Hepatocyte (in vitro differentiated cells): ENCODE data around the gene AP5Z1. TPM values are rescaled to one million over a fixed set of nuclear protein-coding genes. Genes with fewer than 3 reads are reported as not detected.

ENCODE experiments used
- DNase-seq: peaks from one replicate; pipeline ENCODE4 v3.0.0-alpha.2; 2016; ENCODE audit warnings: low spot score
- H2AFZ ChIP-seq: fragments of 200-600 bp; sonication (generic); 2 replicates; pipeline ENCODE4 v1.6.0; 2016; ENCODE audit warnings: antibody characterized with exemption, mild to moderate bottlenecking
- H3K27ac ChIP-seq: fragments of 200-600 bp; sonication (generic); 2 replicates; pipeline ENCODE4 v1.5.1; 2016; ENCODE audit warnings: mild to moderate bottlenecking
- H3K27me3 ChIP-seq: fragments of 200-600 bp; sonication (generic); 2 replicates; pipeline ENCODE4 v1.6.1; 2016
- H3K36me3 ChIP-seq: fragments of 200-600 bp; sonication (generic); replicated peaks from 2 replicates; pipeline ENCODE4 v1.5.1; 2016; ENCODE audit warnings: low read depth; ENCODE audit not compliant: insufficient read depth
- H3K4me1 ChIP-seq: fragments of 200-600 bp; sonication (generic); 2 replicates; pipeline ENCODE4 v1.5.1; 2016; ENCODE audit warnings: mild to moderate bottlenecking, moderate library complexity; ENCODE audit not compliant: insufficient read depth
- H3K4me2 ChIP-seq: fragments of 200-600 bp; sonication (generic); 2 replicates; pipeline ENCODE4 v1.6.0; 2016
- H3K4me3 ChIP-seq: fragments of 200-600 bp; sonication (generic); 2 replicates; pipeline ENCODE4 v1.5.1; 2016; ENCODE audit warnings: mild to moderate bottlenecking
- H3K79me2 ChIP-seq: fragments of 200-600 bp; sonication (generic); 2 replicates; pipeline ENCODE4 v1.6.0; 2017; ENCODE audit warnings: mild to moderate bottlenecking
- H3K9me2 ChIP-seq: fragments of 200-600 bp; sonication (generic); replicated peaks from 2 replicates; pipeline ENCODE4 v1.6.0; 2017; ENCODE audit warnings: mild to moderate bottlenecking; ENCODE audit not compliant: insufficient read depth
- H3K9me3 ChIP-seq: fragments of 200-600 bp; sonication (generic); 2 replicates; pipeline ENCODE4 v1.5.1; 2016; ENCODE audit warnings: low read depth, mild to moderate bottlenecking
- H4K20me1 ChIP-seq: fragments of 200-600 bp; sonication (generic); 2 replicates; pipeline ENCODE4 v1.6.0; 2016; ENCODE audit warnings: mild to moderate bottlenecking; ENCODE audit not compliant: insufficient read depth, poor library complexity, severe bottlenecking
- EZH2 ChIP-seq: fragments of 200-600 bp; sonication (generic); IDR thresholded peaks from 2 replicates; pipeline ENCODE4 v1.6.1; 2016; ENCODE audit warnings: antibody characterized with exemption, mild to moderate bottlenecking, borderline replicate concordance
- EZH2phosphoT487 ChIP-seq: fragments of 200-600 bp; sonication (generic); IDR thresholded peaks from one replicate; pipeline ENCODE4 v1.6.1; 2018; ENCODE audit warnings: antibody characterized with exemption, mild to moderate bottlenecking, low read depth, moderate library complexity; ENCODE audit not compliant: unreplicated experiment, severe bottlenecking
- WGBS: methylation state at CpG from one replicate; pipeline ENCODE4 v1.1.6; 2016; ENCODE audit warnings: low lambda C conversion rate; ENCODE audit errors: missing lambda C conversion rate; 5-methylcytosine and 5-hydroxymethylcytosine counted together
- polyA plus RNA-seq: library from polyadenylated mRNA; unstranded; fragments of >200 nt; fragmentation: Nextera tagmentation; extraction: Ambion mirVana; gene quantifications from 2 replicates; pipeline ENCODE4 v1.2.1, GENCODE V29; 2016
- total RNA-seq: library from RNA; depleted of rRNA; stranded (reverse); fragments of >200 nt; gene quantifications from 2 replicates; pipeline ENCODE4 v1.2.3, GENCODE V29; 2014
- TF ChIP-seq, protein P1 (sequence below): fragments of 200-600 bp; sonication (generic); IDR thresholded peaks from 2 replicates; pipeline ENCODE4 v1.5.1; 2016; ENCODE audit warnings: antibody characterized with exemption, mild to moderate bottlenecking; ENCODE audit not compliant: poor library complexity

The AP5Z1 gene
- total and polyA plus RNA-seq, 2 experiments from 2014 or later: 33.9 to 60.3 TPM

DNA sequence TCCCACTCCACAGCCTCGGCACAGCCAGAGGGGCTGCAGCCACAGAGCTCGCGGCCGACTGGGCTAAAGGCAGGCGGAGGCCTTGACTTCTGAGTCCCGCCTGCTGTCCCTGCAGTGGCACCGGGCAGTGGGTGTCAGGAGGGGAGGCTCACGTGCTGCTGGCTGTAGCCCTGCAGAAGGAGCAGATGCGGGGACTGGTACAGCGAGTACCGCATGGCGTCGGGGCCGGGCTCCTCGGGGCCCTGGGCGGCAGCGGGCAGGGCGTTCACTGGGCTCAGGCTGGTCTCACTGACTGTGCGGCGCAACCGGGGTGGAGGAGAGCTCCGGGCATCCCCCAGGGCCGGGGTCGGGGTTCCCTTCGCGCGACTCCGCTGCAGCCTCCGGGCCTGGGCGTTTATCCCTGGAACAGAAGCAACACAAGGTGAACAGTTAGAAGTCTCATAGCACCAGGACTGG, 60.8 kb downstream of the AP5Z1 start:
- Histone ChIP-seq H3K4me1 (no peaks in the 10 kb centered on the region), H3K4me3 (no peak overlapping the region), H3K9me2 (no peaks in the 10 kb centered on the region), H3K36me3 (no peaks in the 10 kb centered on the region), H3K27me3 (no peaks in the 10 kb centered on the region), H3K4me2 (no peak overlapping the region), H3K79me2 (no peaks in the 10 kb centered on the region), H4K20me1 (no peaks in the 10 kb centered on the region), H3K9me3 (no peaks in the 10 kb centered on the region), H3K27ac (no peak overlapping the region), H2AFZ (no peak overlapping the region)
- TF ChIP-seq EZH2phosphoT487 (no peak), EZH2 (no peak)
- DNase-seq: no peak
- WGBS: 94% methylated on average over 30 of the region's 30 CpGs

DNA sequence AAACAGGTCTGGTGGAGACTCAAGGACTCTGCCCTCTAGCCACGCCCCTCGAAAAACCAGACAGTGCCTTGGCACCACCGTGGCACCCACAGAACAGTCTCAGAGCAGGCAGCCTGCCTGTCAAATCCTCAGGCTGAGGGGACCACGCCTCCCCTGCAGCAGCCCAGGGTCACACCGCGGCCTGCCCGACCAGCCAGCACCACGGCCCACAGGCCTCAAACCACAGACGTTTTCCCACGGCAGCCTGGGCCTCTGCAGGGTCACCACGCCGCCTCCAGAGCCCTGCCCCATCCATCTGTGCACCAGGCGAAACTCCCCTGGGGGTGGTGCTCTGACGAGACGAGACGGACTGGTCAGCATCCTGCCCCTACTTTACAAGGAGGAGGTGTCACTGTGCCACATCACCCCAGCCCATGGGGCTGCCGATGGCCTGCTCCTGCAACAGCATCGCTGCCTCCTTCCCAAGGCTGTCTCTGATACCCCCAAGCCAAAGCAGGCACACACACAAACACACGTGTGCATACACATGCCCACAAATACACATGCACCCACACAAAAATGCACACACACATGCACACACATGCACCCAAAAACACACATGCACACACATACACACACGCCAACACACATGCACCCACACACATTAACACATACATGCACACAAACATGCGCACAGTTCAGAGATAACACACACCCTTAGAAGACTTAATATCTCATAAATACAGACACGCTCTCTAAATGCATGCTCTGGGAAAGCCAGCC, 61.8 kb downstream of the AP5Z1 start:
- no peak overlapping the region for H3K4me3 ChIP-seq
- TF ChIP-seq EZH2phosphoT487 (no peak), EZH2 (no peak)
- TF ChIP-seq, protein P1, sequence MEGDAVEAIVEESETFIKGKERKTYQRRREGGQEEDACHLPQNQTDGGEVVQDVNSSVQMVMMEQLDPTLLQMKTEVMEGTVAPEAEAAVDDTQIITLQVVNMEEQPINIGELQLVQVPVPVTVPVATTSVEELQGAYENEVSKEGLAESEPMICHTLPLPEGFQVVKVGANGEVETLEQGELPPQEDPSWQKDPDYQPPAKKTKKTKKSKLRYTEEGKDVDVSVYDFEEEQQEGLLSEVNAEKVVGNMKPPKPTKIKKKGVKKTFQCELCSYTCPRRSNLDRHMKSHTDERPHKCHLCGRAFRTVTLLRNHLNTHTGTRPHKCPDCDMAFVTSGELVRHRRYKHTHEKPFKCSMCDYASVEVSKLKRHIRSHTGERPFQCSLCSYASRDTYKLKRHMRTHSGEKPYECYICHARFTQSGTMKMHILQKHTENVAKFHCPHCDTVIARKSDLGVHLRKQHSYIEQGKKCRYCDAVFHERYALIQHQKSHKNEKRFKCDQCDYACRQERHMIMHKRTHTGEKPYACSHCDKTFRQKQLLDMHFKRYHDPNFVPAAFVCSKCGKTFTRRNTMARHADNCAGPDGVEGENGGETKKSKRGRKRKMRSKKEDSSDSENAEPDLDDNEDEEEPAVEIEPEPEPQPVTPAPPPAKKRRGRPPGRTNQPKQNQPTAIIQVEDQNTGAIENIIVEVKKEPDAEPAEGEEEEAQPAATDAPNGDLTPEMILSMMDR: no peak
- H3K36me3 ChIP-seq: no peaks in the 10 kb centered on the region
- H3K27ac ChIP-seq: no peak overlapping the region
- no peak for DNase-seq
- H3K4me2 ChIP-seq: no peak overlapping the region
- H2AFZ ChIP-seq: no peak overlapping the region
- H3K9me3 ChIP-seq: no peaks in the 10 kb centered on the region
- H3K9me2 ChIP-seq: no peaks in the 10 kb centered on the region
- H3K27me3 ChIP-seq: no peaks in the 10 kb centered on the region
- H4K20me1 ChIP-seq: no peaks in the 10 kb centered on the region
- no peaks in the 10 kb centered on the region for H3K4me1 ChIP-seq
- H3K79me2 ChIP-seq: no peaks in the 10 kb centered on the region
- 74% methylated on average over 22 of the region's 22 CpGs for WGBS

DNA sequence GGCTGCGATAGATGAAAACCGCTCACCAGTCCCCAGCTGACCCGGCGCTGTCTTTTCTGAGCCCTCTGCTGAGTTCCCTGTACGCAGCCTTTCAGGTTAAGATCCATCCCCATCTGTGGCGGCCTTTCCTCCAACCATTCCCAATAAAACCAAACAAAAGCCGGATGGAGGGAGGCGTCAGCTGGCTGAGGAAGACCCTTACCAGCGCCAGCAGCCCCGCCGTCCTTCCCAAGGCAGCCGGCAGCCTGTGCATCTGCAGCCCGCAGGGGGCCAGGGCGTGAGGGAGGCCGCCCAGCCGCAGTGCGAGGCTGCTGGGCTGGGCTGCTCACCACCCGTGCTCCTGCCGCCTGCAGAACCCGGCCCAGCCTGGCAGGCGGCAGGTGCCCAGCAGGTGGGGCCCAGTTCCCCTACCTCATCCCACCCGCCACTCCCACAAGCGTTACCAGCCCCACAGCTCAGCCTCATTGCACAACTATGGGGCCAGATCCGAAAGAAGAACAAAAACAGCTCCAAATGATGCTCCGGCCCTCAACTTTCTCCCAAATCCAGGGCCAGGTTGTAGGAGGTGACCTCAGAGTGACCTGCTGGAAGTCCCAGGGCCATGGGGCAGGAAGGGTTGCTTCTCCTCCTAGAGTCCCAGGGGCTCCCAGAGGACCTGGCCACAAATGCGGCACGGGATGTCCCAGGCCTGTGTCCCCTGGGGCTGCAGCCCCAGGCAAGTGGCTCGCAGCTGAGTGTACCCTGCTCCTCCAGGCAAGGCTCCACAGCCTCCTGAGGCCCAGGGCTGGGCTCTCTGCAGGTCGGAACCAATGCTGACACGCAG, 62.6 kb downstream of the AP5Z1 start:
- no peak for DNase-seq
- Histone ChIP-seq H3K4me3 (no peak overlapping the region), H3K4me2 (no peak overlapping the region), H3K36me3 (no peaks in the 10 kb centered on the region), H3K9me3 (no peaks in the 10 kb centered on the region), H3K27me3 (no peaks in the 10 kb centered on the region), H2AFZ (no peak overlapping the region), H3K79me2 (no peaks in the 10 kb centered on the region), H4K20me1 (no peaks in the 10 kb centered on the region), H3K27ac (no peak overlapping the region), H3K4me1 (no peaks in the 10 kb centered on the region), H3K9me2 (no peaks in the 10 kb centered on the region)
- 67% methylated on average over 28 of the region's 30 CpGs for WGBS
- TF ChIP-seq EZH2phosphoT487: no peak
- TF ChIP-seq, protein P1: no peak
- TF ChIP-seq EZH2: no peak
